HFF-Myc (cell line): ENCODE data around the gene TRIL.

ENCODE experiments used
- DNase-seq: peaks from one replicate; pipeline ENCODE4 v3.0.0-alpha.2; 2011; ENCODE audit warnings: low read depth; ENCODE audit errors: extremely low read depth
- H3K4me3 ChIP-seq: replicated peaks from 2 replicates; pipeline ENCODE4 v1.5.1; 2011; ENCODE audit warnings: low read depth, mild to moderate bottlenecking, control low read depth, low read length
- TF ChIP-seq, protein P1 (sequence below): IDR thresholded peaks from 2 replicates; pipeline ENCODE4 v1.5.1; 2012; ENCODE audit warnings: mild to moderate bottlenecking, low read depth, low read length, control low read depth; ENCODE audit errors: missing control alignments

The TRIL gene

DNA sequence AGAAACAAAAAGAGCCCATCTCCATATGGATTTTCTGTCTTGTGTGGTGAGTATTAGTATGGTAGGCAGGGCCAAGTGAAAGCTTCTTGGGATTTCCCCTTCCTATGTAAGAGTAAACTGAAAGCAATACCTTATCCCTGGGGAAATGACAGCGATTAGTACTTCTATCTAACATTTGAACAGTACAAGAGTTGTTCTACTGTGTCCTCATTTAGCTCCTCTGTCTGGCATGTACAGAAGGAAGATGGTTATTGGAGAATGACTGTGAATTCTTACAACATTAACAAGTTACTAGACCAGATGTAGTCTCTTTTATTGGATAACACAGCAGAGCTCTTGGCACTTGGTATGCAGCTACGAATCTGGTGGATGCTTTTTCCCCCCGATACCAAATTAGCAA is 17.9 kb upstream of the TRIL start:
- TF ChIP-seq, protein P1, sequence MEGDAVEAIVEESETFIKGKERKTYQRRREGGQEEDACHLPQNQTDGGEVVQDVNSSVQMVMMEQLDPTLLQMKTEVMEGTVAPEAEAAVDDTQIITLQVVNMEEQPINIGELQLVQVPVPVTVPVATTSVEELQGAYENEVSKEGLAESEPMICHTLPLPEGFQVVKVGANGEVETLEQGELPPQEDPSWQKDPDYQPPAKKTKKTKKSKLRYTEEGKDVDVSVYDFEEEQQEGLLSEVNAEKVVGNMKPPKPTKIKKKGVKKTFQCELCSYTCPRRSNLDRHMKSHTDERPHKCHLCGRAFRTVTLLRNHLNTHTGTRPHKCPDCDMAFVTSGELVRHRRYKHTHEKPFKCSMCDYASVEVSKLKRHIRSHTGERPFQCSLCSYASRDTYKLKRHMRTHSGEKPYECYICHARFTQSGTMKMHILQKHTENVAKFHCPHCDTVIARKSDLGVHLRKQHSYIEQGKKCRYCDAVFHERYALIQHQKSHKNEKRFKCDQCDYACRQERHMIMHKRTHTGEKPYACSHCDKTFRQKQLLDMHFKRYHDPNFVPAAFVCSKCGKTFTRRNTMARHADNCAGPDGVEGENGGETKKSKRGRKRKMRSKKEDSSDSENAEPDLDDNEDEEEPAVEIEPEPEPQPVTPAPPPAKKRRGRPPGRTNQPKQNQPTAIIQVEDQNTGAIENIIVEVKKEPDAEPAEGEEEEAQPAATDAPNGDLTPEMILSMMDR = no peak
- DNase-seq = no peak
- no peak overlapping the region for H3K4me3 ChIP-seq

DNA sequence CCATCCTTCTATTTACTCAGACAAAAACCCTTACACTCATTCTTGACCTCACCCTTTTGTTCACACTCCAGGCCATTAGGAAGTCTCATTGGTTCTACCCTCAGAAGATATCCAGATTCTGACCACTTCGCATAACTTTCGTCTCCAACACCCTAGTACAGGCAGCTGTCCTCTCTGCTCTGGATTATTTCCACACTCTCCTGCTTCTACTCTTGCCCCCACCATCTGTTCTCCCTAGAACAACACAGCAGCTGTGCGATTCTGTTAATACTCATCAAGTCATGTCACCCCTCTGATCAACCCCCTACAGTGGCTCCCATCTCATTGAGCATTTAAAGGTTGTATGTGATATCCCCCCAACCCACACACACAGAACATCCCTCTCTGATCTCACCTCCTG is 15.5 kb upstream of the TRIL start:
- no peak for DNase-seq
- TF ChIP-seq, protein P1 = no peak
- no peak overlapping the region for H3K4me3 ChIP-seq

DNA sequence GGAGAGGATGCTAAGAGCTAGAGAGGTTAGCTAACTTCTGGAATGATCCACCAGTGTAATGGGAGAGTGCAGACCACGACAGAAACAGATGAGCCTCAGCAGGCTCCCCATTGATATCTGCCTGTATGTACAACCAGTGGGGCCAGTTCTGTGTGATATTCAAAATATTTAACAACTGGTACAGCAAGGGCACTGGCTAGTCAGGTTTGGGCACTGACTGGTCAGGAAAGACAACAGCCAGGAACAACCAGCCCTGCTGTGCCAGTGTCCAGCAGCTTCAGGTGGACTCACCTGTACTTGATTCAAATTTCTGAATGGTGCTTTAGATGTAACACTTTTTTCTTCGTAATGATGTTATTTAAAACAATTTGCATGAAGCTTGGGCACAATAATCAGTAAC is 5.9 kb upstream of the TRIL start:
- no peak for DNase-seq
- TF ChIP-seq, protein P1 = no peak
- no peak overlapping the region for H3K4me3 ChIP-seq

DNA sequence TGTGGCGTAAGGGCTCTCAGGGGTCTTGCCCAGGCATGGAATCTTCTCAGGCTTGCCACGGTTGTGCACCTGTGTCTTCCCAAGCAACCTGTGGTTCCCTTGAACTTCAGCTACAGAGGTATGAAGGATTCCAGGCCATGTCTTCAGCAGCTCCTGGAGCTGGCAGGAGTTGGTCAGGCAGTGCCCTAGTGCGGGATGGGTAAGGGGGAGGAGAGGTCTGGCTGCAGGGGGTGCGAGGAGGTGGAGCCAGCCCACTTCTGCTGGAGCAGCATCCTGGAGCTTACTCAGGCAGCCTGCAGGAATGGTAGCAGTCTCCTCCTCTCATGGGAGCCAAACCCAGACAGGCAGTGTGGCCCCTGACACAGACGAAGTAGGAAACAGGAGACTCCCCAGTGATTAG is 3.8 kb upstream of the TRIL start:
- DNase-seq = no peak
- no peak overlapping the region for H3K4me3 ChIP-seq
- TF ChIP-seq, protein P1 = no peak

DNA sequence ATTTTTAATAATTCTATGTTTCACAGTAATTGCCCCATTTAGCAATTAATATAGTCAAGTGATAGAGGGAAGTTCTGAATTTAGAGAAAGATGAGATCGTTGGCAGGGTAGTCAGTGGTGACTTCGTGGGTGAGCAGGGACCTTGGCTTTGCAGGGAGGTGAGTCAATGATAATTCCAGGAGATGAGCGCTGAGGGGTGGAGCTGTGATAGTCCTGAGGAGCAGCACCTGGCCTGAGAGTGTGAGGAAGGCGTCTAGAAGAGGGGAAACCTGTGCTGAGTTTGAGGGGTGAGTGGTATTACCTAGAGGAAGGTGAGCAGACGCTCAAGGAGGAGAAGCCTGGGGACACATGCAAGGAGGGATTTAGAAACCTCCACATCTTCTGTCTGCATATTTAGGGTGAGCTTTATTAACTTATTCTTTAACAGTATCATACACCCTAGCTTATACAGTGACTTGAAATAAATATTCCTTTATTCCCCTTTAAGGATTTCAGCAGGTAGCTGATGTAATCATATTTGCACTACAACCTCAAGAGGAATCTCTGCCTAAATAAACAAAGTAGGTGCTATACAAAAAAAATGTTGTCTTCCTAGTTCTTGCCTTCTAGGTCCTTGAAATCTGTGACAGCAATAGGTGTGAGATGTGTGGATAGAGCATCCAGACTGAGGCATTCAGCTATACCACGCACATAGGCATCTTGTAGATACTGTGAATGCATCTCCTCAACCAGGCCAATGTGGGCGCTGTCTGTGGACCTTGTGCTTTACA is 2.1 kb upstream of the TRIL start:
- H3K4me3 ChIP-seq = no peak overlapping the region
- TF ChIP-seq, protein P1 = no peak
- no peak for DNase-seq

DNA sequence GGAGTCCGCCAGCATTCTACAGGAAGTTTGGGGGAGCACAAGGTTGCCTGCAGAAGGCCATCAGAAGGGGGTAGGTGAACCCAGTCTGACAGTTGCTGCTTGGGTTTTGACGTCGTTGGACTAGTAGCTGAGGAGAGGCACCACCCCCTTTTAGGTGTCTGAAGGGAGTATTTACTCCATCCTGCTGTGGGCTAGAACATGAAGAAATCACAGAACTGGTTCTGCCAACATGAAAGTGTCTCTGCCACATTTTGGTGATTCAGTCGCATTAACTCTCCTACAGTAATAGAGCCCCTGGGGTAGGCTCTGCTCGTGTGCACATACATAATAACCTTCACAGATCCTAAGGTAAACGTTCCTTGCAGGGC is 834 bp upstream of the TRIL start:
- no peak for DNase-seq
- H3K4me3 ChIP-seq = no peak overlapping the region
- TF ChIP-seq, protein P1 = no peak

DNA sequence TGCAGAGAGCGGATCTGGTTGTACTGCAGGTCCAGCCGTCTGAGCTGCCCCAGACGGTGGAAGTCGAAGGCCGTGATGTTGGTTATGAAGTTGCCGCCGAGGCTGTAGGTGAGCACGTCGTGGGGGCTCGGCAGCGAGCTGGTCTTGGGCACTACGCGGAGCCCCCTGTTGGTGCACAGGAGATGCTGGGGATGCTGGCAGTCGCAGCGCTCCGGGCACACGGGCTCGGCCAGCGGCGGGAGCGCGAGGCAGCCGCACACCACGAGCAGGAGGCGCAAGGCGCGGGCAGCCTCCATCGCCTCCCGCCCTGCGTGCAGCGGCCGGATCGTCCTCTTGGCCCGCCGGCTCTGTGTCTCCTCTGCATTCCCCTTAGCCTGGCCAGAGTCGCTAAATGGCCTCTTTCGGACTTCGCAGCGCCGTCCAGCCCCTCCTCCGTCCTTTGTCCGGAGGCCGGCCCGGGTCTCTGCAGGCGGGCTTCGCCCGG is 337 bp downstream of the TRIL start:
- DNase-seq = no peak
- peak overlapping the region; percentile 32 for H3K4me3 ChIP-seq

More for the DNA sequence above, 337 bp downstream of the TRIL start:
- TF ChIP-seq, protein P1 = no peak
